Endodermal cell (in vitro differentiated cells): ENCODE measurements around the gene TBL3. TPM values are rescaled to one million over a fixed set of nuclear protein-coding genes. Genes with fewer than 3 reads are reported as not detected.
"Not testable (repeated sequence)": the region's sequence is repeated elsewhere in the genome, so short reads cannot be mapped to it uniquely, and the experiment has no call there.

ENCODE experiments used
- DNase-seq: peaks from one replicate; pipeline ENCODE4 v3.0.0-alpha.2; 2017
- H3K27ac ChIP-seq: 2 replicates; pipeline ENCODE4 v1.5.1; 2013; ENCODE audit warnings: mild to moderate bottlenecking, low read depth, low read length, moderate library complexity
- H3K27me3 ChIP-seq: 2 replicates; pipeline ENCODE4 v1.6.1; 2013; ENCODE audit warnings: mild to moderate bottlenecking, low read length, moderate library complexity; ENCODE audit not compliant: insufficient read depth, control insufficient read depth, poor library complexity, severe bottlenecking
- H3K36me3 ChIP-seq: 2 replicates; pipeline ENCODE4 v1.7.0; 2013; ENCODE audit warnings: mild to moderate bottlenecking, low read length, moderate library complexity; ENCODE audit not compliant: control insufficient read depth, insufficient read depth
- H3K4me1 ChIP-seq: one replicate; pipeline ENCODE4 v1.7.0; 2013; ENCODE audit warnings: low read length; ENCODE audit not compliant: control insufficient read depth, insufficient read depth
- H3K4me3 ChIP-seq: 2 replicates; pipeline ENCODE4 v1.5.1; 2013; ENCODE audit warnings: mild to moderate bottlenecking, low read length, moderate library complexity
- H3K9ac ChIP-seq: 2 replicates; pipeline ENCODE4 v1.6.1; 2013; ENCODE audit warnings: mild to moderate bottlenecking, low read length, moderate library complexity; ENCODE audit not compliant: poor library complexity, severe bottlenecking; ENCODE audit errors: extremely low read depth
- H3K9me3 ChIP-seq: 2 replicates; pipeline ENCODE4 v1.6.1; 2013; ENCODE audit warnings: mild to moderate bottlenecking, low read length, moderate library complexity; ENCODE audit not compliant: control insufficient read depth
- H3K27ac Mint-ChIP-seq: 2 replicates; pipeline ENCODE4 v1.8.0; 2020; ENCODE audit warnings: mixed read lengths
- H3K27me3 Mint-ChIP-seq: 2 replicates; pipeline ENCODE4 v1.8.0; 2021; ENCODE audit warnings: mild to moderate bottlenecking, mixed read lengths; ENCODE audit not compliant: insufficient read depth
- H3K36me3 Mint-ChIP-seq: 2 replicates; pipeline ENCODE4 v1.8.0; 2020; ENCODE audit warnings: low read depth, mixed read lengths
- H3K4me1 Mint-ChIP-seq: 2 replicates; pipeline ENCODE4 v1.8.0; 2020; ENCODE audit warnings: mixed read lengths
- H3K4me3 Mint-ChIP-seq: 2 replicates; pipeline ENCODE4 v1.8.0; 2020; ENCODE audit warnings: mild to moderate bottlenecking, moderate library complexity, mixed read lengths
- H3K9me3 Mint-ChIP-seq: 2 replicates; pipeline ENCODE4 v1.8.0; 2020; ENCODE audit warnings: mild to moderate bottlenecking, mixed read lengths
- whole genome bisulfite sequencing, 2 experiments: methylation state at CpG; one replicate each; pipeline versions ENCODE4 v1.1.5 to v1.1.7; 2013; ENCODE audit warnings: missing lambda C conversion rate in 2 of 2, mixed read lengths in 1 of 2; ENCODE audit not compliant: insufficient coverage in 1 of 2, insufficient read length in 1 of 2; 5-methylcytosine and 5-hydroxymethylcytosine counted together
- total RNA-seq, 2 donors: library from RNA; stranded (reverse); fragmentation: NEBNext Ultra II Directional in 1 of 2; extraction: Animal tissue kit (Norgen Biotek cat#: 25700) in 1 of 2; gene quantifications; 2 replicates in 1 of 2; 3 replicates in 1 of 2; pipeline ENCODE4 v1.2.1, GENCODE V29; 2021
- TF ChIP-seq, protein P1 (sequence below): fragments of 200-600 bp; sonication (generic); conservative IDR thresholded peaks from 2 replicates; pipeline ENCODE4 v1.5.0; 2021; ENCODE audit warnings: antibody characterized with exemption, mild to moderate bottlenecking

The TBL3 gene
- total RNA-seq, 2 donors from 2014 or later: 43.4 to 49.7 TPM

DNA sequence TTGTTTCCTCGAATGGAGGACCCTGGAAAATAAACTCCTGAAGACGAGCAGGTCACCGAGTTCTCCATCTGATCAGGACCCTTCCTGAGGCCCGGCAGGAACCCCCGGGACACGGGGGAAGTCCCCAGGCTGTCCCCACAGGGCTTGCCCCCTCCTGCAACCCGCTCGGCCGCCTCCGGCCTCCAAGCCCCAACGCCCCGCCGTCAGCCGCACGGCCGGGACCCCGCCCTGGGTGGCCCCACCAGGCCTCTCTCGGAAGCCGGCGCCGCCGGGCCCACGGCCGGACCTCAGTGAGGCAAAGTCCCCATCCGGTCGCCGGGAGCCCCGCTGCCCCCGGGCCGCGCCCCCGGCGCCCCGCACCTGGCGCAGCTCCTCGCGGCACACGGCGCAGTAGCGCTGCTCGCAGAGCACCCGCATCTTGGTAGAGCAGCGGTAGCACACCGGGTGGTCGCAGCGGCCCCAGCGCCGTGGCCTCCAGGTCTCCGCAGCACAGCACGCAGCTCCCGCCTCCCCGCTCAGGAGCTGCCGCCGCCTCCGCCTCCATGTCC lies 37.4 kb downstream of the TBL3 start:
- peak overlapping the region; percentile 29 for H3K27ac ChIP-seq
- H3K27me3 ChIP-seq: no peaks in the 10 kb centered on the region
- TF ChIP-seq, protein P1, sequence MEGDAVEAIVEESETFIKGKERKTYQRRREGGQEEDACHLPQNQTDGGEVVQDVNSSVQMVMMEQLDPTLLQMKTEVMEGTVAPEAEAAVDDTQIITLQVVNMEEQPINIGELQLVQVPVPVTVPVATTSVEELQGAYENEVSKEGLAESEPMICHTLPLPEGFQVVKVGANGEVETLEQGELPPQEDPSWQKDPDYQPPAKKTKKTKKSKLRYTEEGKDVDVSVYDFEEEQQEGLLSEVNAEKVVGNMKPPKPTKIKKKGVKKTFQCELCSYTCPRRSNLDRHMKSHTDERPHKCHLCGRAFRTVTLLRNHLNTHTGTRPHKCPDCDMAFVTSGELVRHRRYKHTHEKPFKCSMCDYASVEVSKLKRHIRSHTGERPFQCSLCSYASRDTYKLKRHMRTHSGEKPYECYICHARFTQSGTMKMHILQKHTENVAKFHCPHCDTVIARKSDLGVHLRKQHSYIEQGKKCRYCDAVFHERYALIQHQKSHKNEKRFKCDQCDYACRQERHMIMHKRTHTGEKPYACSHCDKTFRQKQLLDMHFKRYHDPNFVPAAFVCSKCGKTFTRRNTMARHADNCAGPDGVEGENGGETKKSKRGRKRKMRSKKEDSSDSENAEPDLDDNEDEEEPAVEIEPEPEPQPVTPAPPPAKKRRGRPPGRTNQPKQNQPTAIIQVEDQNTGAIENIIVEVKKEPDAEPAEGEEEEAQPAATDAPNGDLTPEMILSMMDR: no peak
- Mint-ChIP-seq H3K4me1 (peaks cover 23% of the 10 kb centered on the region), H3K36me3 (peaks cover 7% of the 10 kb centered on the region), H3K27ac (peak overlapping the region; percentile 33), H3K4me3 (peak overlapping the region; percentile 74), H3K9me3 (no peaks in the 10 kb centered on the region), H3K27me3 (no peaks in the 10 kb centered on the region)
- WGBS, 2 experiments: 0% methylated on average over 17 to 55 of the region's 55 CpGs
- DNase-seq: peak; percentile 70
- H3K9me3 ChIP-seq: no peaks in the 10 kb centered on the region
- H3K36me3 ChIP-seq: peaks cover 10% of the 10 kb centered on the region
- peak overlapping the region; percentile 96 for H3K4me3 ChIP-seq
- H3K4me1 ChIP-seq: peaks cover 24% of the 10 kb centered on the region
- H3K9ac ChIP-seq: peak overlapping the region; percentile 84

DNA sequence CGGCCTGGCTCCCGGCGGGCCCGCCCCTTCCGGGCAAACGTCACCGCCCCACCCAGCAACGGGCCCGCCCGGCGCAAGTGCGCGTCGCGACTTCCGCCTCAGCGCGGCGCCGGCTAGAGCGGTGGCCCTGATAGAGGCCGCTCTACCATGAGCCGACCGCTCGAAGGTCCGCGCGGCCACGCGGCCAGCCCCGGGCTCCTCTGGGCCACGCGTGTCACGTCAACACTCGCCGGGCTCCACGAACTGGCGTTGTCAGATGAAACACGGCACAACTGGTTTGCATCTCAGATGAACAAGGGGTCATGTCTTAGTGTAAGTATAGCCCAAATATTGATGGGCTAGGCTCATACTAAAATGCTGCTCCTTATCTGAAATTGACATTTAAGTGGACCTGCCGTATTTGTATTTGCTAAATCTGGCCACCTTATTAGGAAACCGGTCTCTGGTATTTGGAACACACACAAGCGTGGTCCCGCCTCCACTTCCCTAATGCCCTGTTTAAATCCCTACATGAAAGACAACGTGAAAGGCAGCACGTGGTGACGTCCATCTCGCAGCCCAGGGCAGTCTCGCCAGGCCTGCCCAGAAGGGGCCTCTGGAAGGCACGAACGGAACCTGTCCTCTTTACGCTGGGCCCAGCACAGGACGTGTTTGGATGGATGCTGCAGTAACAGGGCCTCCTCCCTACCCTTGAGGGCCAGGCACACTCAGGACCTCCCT lies 38.1 kb downstream of the TBL3 start, which contains the start of gene ZNF598:
Gene ZNF598 (minus strand): TSS at position 31 of the 720 bp plus-strand sequence.
- no peaks in the 10 kb centered on the region for H3K9me3 ChIP-seq
- TF ChIP-seq, protein P1: peak; percentile 13
- Mint-ChIP-seq H3K27ac (peak within 1 kb of the TSS; percentile 82), H3K27me3 (no peaks in the 10 kb centered on the region), H3K9me3 (no peaks in the 10 kb centered on the region), H3K4me3 (peak within 1 kb of the TSS; percentile 74), H3K4me1 (peaks cover 23% of the 10 kb centered on the region), H3K36me3 (peaks cover 7% of the 10 kb centered on the region)
- WGBS, 2 experiments: 6 to 13% methylated on average over 22 to 52 of the region's 52 CpGs
- peak; percentile 90 for DNase-seq
- H3K27me3 ChIP-seq: no peaks in the 10 kb centered on the region
- peaks cover 24% of the 10 kb centered on the region for H3K4me1 ChIP-seq
- peak within 1 kb of the TSS; percentile 84 for H3K9ac ChIP-seq
- H3K27ac ChIP-seq: peak within 1 kb of the TSS; percentile 29
- H3K4me3 ChIP-seq: peak within 1 kb of the TSS; percentile 96
- peaks cover 7% of the 10 kb centered on the region for H3K36me3 ChIP-seq

DNA sequence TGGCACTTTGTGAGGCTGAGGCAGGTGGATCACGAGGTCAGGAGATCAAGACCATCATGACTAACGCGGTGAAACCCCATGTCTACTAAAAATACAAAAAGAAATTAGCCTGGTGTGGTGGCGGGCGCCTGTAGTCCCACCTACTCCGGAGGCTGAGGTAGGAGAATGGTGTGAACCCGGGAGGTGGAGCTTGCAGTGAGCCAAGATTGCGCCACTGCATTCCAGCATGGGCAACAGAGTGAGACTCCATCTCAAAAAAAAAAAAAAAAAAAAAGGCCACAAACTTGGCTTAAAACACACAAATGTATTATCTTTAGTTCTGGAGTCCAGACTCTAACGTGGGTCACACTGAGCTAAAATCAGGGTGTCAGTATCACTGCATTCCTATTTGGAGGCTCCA lies 39.9 kb downstream of the TBL3 start:
- not testable (repeated sequence) for H3K9me3 Mint-ChIP-seq

More for the DNA sequence above, 39.9 kb downstream of the TBL3 start:
- peaks cover 15% of the 10 kb centered on the region for H3K4me1 Mint-ChIP-seq
- not testable (repeated sequence) for H3K9me3 ChIP-seq, DNase-seq, H3K27ac ChIP-seq, H3K36me3 ChIP-seq, H3K4me3 ChIP-seq, H3K4me3 Mint-ChIP-seq, H3K27me3 ChIP-seq, H3K27me3 Mint-ChIP-seq, H3K9ac ChIP-seq, H3K36me3 Mint-ChIP-seq, H3K27ac Mint-ChIP-seq
- peaks cover 18% of the 10 kb centered on the region for H3K4me1 ChIP-seq
- WGBS, 2 experiments: 82 to 89% methylated on average over 7 to 9 of the region's 9 CpGs
